ENCODE data around the gene MAP3K13.

Gene MAP3K13

DNA sequence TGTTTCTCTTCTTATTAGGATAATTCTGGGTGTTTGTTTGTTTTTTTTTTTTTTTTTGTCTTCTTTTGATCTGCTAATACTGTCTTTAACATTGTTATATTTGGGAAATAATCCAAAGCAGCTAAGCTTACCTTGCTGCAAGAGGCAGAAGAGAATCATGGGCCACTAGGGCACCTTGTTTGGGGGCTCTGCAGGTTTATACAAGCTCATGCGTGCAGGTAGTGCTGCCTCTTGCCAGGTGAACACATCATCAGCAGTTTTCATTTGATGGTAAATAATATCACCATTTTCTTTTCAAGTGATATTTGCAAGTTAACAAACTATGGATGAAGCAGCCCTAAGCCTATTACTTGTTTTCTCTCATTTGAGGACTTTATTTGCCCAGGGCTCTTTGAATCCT lies 37.9 kb downstream of the MAP3K13 start:
- TF ChIP-seq, protein P1, sequence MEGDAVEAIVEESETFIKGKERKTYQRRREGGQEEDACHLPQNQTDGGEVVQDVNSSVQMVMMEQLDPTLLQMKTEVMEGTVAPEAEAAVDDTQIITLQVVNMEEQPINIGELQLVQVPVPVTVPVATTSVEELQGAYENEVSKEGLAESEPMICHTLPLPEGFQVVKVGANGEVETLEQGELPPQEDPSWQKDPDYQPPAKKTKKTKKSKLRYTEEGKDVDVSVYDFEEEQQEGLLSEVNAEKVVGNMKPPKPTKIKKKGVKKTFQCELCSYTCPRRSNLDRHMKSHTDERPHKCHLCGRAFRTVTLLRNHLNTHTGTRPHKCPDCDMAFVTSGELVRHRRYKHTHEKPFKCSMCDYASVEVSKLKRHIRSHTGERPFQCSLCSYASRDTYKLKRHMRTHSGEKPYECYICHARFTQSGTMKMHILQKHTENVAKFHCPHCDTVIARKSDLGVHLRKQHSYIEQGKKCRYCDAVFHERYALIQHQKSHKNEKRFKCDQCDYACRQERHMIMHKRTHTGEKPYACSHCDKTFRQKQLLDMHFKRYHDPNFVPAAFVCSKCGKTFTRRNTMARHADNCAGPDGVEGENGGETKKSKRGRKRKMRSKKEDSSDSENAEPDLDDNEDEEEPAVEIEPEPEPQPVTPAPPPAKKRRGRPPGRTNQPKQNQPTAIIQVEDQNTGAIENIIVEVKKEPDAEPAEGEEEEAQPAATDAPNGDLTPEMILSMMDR (conservative IDR thresholded peaks at IDR 0.05; ENCODE audit: low read depth, low read length) = no peak
- no peak overlapping the region for H3K4me3 ChIP-seq (IDR thresholded peaks at IDR 0.05; ENCODE audit: insufficient read depth, low read depth, low read length)
- H3K4me2 ChIP-seq = no peak overlapping the region
- no peak overlapping the region for H2AFZ ChIP-seq (ENCODE audit: low read depth)
- H3K27me3 ChIP-seq (ENCODE audit: insufficient read depth, low read depth) = no peaks in the 10 kb centered on the region
- no peaks in the 10 kb centered on the region for H4K20me1 ChIP-seq (ENCODE audit: insufficient read depth)
- H3K9ac ChIP-seq = no peak overlapping the region
- H3K36me3 ChIP-seq (ENCODE audit: insufficient read depth) = no peaks in the 10 kb centered on the region
- H3K27ac ChIP-seq = no peak overlapping the region
- H3K79me2 ChIP-seq (ENCODE audit: insufficient read depth, low read depth) = no peaks in the 10 kb centered on the region
- H3K4me1 ChIP-seq (ENCODE audit: low read depth, poor library complexity, severe bottlenecking) = peaks cover 12% of the 10 kb centered on the region

DNA sequence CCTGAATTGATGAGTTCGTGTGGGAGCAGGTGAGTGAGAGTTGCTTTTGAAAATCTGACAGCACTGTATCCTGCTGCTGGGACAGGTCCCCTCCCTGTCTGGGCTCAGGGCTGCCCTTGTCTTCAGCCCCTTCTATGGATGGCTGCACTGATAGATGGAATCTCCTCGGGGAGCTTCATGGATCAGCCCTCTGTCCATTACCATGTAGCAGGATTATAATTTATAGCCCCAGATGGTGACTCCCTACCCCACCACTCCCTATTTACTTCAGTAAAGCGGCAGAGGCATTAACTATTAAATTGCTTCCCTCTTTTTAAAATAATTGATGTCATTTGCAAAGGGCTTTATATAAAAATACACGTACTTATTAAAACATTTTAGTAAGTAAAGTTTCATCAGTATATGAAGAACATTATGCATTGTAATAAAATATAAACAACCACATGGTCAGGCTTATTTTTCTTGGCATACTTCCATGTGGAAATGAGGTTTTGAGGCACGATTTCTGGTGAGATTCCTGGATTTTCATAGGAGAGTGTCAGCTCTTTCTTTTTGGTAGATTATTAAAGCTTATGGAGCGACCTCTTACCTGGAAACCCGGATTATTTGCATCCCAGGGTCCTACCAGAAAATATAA lies 38.5 kb downstream of the MAP3K13 start:
- TF ChIP-seq, protein P1 (conservative IDR thresholded peaks at IDR 0.05; ENCODE audit: low read depth, low read length) = no peak
- H3K4me1 ChIP-seq (ENCODE audit: low read depth, poor library complexity, severe bottlenecking) = peaks cover 12% of the 10 kb centered on the region
- H3K9ac ChIP-seq = no peak overlapping the region
- no peak overlapping the region for H3K27ac ChIP-seq
- H3K4me3 ChIP-seq (IDR thresholded peaks at IDR 0.05; ENCODE audit: insufficient read depth, low read depth, low read length) = no peak overlapping the region
- no peaks in the 10 kb centered on the region for H3K27me3 ChIP-seq (ENCODE audit: insufficient read depth, low read depth)
- H4K20me1 ChIP-seq (ENCODE audit: insufficient read depth) = no peaks in the 10 kb centered on the region
- H3K4me2 ChIP-seq = no peak overlapping the region
- H2AFZ ChIP-seq (ENCODE audit: low read depth) = no peak overlapping the region
- no peaks in the 10 kb centered on the region for H3K79me2 ChIP-seq (ENCODE audit: insufficient read depth, low read depth)
- H3K36me3 ChIP-seq (ENCODE audit: insufficient read depth) = no peaks in the 10 kb centered on the region

DNA sequence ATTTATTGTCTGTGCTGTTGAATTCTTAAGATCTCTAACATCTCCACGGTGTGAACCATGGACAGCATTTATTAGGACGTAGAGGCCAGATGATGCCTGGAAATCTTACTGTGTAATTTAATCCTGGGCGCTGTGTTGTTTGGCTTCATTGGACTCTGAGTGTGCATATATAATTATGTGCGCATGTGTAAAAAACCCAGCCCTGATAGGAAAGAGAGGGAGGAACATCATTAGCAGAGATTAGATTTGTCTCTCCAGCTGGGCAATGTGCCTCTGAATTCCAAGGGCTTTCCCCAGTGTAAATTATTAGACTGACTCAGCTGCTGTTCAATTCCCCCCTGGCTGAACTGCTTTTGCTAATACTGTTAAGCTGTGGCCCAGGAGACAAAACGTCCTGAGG lies 39.6 kb downstream of the MAP3K13 start:
- H3K9ac ChIP-seq = no peak overlapping the region
- no peaks in the 10 kb centered on the region for H4K20me1 ChIP-seq (ENCODE audit: insufficient read depth)

DNA sequence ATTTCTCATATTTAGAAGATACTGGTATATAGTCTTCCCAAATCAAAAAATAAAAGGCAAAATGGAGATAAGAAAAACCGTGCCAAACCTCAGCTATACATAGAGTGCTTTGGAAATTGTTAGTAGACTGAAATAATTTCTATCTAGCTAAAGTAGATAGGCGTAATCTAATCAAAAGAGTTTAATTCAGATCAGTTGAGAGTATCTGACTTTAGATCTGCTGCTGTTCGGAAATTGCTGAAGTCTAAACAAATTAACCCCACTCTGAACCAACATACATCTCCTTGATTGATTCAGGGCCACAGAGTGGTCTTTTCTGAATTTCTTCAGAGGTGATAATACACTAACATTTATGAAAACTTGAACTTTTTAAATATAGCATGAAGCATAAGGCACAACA lies 40.1 kb downstream of the MAP3K13 start:
- Histone ChIP-seq H3K79me2 (ENCODE audit: insufficient read depth, low read depth) (no peaks in the 10 kb centered on the region), H3K36me3 (ENCODE audit: insufficient read depth) (no peaks in the 10 kb centered on the region), H3K4me1 (ENCODE audit: low read depth, poor library complexity, severe bottlenecking) (peaks cover 12% of the 10 kb centered on the region), H3K4me2 (no peak overlapping the region), H3K9ac (no peak overlapping the region), H3K27ac (no peak overlapping the region), H2AFZ (ENCODE audit: low read depth) (no peak overlapping the region), H4K20me1 (ENCODE audit: insufficient read depth) (no peaks in the 10 kb centered on the region), H3K27me3 (ENCODE audit: insufficient read depth, low read depth) (no peaks in the 10 kb centered on the region), H3K4me3 (IDR thresholded peaks at IDR 0.05; ENCODE audit: insufficient read depth, low read depth, low read length) (no peak overlapping the region)
- TF ChIP-seq, protein P1 (conservative IDR thresholded peaks at IDR 0.05; ENCODE audit: low read depth, low read length) = no peak

More for the DNA sequence above, 39.6 kb downstream of the MAP3K13 start:
- TF ChIP-seq, protein P1 (conservative IDR thresholded peaks at IDR 0.05; ENCODE audit: low read depth, low read length) = no peak
- Histone ChIP-seq H3K4me3 (IDR thresholded peaks at IDR 0.05; ENCODE audit: insufficient read depth, low read depth, low read length) (no peak overlapping the region), H3K79me2 (ENCODE audit: insufficient read depth, low read depth) (no peaks in the 10 kb centered on the region), H3K4me2 (no peak overlapping the region), H3K4me1 (ENCODE audit: low read depth, poor library complexity, severe bottlenecking) (peaks cover 12% of the 10 kb centered on the region), H2AFZ (ENCODE audit: low read depth) (no peak overlapping the region), H3K27me3 (ENCODE audit: insufficient read depth, low read depth) (no peaks in the 10 kb centered on the region), H3K27ac (no peak overlapping the region), H3K36me3 (ENCODE audit: insufficient read depth) (no peaks in the 10 kb centered on the region)
